ENCODE measurements around the gene ADGRV1. TPM values are rescaled to one million over a fixed set of nuclear protein-coding genes. Genes with fewer than 3 reads are reported as not detected.

Gene ADGRV1
- polyA plus RNA-seq, 1 of the 3 experiments (the other 2 are of a cell fraction): 0.23 TPM

DNA sequence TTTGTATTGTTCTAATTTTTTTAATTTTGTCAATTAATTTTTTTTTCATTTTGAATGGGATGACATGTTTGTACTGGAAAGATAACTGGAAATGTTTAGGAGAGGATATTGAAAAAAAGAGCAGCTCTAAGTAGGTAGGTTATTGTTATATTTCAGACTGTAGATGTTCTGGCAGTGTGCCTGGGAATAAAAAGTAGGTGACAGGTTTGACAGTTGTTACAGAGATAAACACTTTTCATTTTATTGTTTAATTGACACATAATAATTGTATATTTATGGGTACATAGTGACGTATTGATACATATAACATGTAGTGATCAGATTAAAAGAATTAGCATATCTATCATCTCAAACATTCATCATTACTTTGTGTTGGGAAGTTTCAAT lies 545.5 kb downstream of the ADGRV1 start:
- Histone ChIP-seq H3K4me1 (ENCODE audit: control insufficient read depth in 1 of 2, insufficient read depth in 2 of 2, low read depth in 1 of 2, low read length in 1 of 2) (peaks cover 0 to 2% of the 10 kb centered on the region in 2 experiments; a peak in 1 of 4 replicates), H2AFZ (ENCODE audit: low read depth) (no peak overlapping the region), H3F3A (replicated peaks; ENCODE audit: insufficient read depth) (peaks cover 3% of the 10 kb centered on the region), H3K27me3 (ENCODE audit: insufficient read depth) (no peaks in the 10 kb centered on the region), H3K9me3 (peaks cover 6% of the 10 kb centered on the region; the same call in 1 of the 2 replicates), H3K36me3 (replicated peaks in 1 of 2; ENCODE audit: control insufficient read depth in 1 of 2, insufficient read depth in 2 of 2, low read length in 1 of 2) (no peaks in the 10 kb centered on the region), H3K4me2 (no peak overlapping the region), H3K27ac (ENCODE audit: low read depth in 2 of 2, low read length in 1 of 2) (no peak overlapping the region), H3K9me2 (no peaks in the 10 kb centered on the region), H3K9ac (no peak overlapping the region), H3K79me2 (ENCODE audit: insufficient read depth) (no peaks in the 10 kb centered on the region), H4K20me1 (ENCODE audit: insufficient read depth) (no peaks in the 10 kb centered on the region), H3K4me3 (ENCODE audit: low read depth in 2 of 2, low read length in 1 of 2) (no peak overlapping the region)
- ChIA-PET POLR2A (interaction anchor here (1.1 kb wide), 1 partner anchor 279 kb away, joined by 4 read pairs; the partner anchor contains the start of gene ARRDC3), CTCF (interaction anchor here (0.7 to 4.7 kb wide), 5 partner anchors 34 to 316 kb away, joined by 3 to 62 read pairs (median 4); partner anchors contain the start of gene ARRDC3)
- WGBS (ENCODE audit: low lambda C conversion rate): 95% methylated on average over 1 of the region's 1 CpG
- no peak for DNase-seq
- TF ChIP-seq MXI1 (IDR thresholded peaks at IDR 0.05; ENCODE audit: low read depth, low read length) (no peak), RCOR1 (IDR thresholded peaks at IDR 0.05; ENCODE audit: low read length) (no peak), ELF1 (IDR thresholded peaks at IDR 0.05) (no peak), POLR2AphosphoS5 (IDR thresholded peaks at IDR 0.05; ENCODE audit: low read depth, low read length) (no peak), CHD2 (IDR thresholded peaks at IDR 0.05; ENCODE audit: low read length, partially characterized antibody) (no peak), TCF12 (IDR thresholded peaks at IDR 0.05) (no peak), MEF2A (IDR thresholded peaks at IDR 0.05; ENCODE audit: borderline replicate concordance, low read depth) (no peak), NFIC (IDR thresholded peaks at IDR 0.05; ENCODE audit: borderline replicate concordance) (no peak), GABPA (IDR thresholded peaks at IDR 0.05; ENCODE audit: low read depth) (no peak), FOSL2 (IDR thresholded peaks at IDR 0.05; ENCODE audit: borderline replicate concordance, low read depth) (no peak), SMC3 (IDR thresholded peaks at IDR 0.05; ENCODE audit: low read depth, low read length) (no peak), JUND (IDR thresholded peaks at IDR 0.05) (no peak), EZH2phosphoT487 (IDR thresholded peaks at IDR 0.05; ENCODE audit: borderline replicate concordance, low read depth) (no peak), FOXJ3 (CRISPR knock-in tag; IDR thresholded peaks at IDR 0.05) (no peak), EP300 (IDR thresholded peaks at IDR 0.05; ENCODE audit: borderline replicate concordance in 1 of 2, low read depth in 1 of 2, low read length in 1 of 2) (no peak)
- TF ChIP-seq, protein P1, sequence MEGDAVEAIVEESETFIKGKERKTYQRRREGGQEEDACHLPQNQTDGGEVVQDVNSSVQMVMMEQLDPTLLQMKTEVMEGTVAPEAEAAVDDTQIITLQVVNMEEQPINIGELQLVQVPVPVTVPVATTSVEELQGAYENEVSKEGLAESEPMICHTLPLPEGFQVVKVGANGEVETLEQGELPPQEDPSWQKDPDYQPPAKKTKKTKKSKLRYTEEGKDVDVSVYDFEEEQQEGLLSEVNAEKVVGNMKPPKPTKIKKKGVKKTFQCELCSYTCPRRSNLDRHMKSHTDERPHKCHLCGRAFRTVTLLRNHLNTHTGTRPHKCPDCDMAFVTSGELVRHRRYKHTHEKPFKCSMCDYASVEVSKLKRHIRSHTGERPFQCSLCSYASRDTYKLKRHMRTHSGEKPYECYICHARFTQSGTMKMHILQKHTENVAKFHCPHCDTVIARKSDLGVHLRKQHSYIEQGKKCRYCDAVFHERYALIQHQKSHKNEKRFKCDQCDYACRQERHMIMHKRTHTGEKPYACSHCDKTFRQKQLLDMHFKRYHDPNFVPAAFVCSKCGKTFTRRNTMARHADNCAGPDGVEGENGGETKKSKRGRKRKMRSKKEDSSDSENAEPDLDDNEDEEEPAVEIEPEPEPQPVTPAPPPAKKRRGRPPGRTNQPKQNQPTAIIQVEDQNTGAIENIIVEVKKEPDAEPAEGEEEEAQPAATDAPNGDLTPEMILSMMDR (IDR thresholded peaks at IDR 0.05): no peak
- TF ChIP-seq, protein P2, sequence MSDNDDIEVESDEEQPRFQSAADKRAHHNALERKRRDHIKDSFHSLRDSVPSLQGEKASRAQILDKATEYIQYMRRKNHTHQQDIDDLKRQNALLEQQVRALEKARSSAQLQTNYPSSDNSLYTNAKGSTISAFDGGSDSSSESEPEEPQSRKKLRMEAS (IDR thresholded peaks at IDR 0.05; ENCODE audit: low read depth): no peak
- TF ChIP-seq, protein P3, sequence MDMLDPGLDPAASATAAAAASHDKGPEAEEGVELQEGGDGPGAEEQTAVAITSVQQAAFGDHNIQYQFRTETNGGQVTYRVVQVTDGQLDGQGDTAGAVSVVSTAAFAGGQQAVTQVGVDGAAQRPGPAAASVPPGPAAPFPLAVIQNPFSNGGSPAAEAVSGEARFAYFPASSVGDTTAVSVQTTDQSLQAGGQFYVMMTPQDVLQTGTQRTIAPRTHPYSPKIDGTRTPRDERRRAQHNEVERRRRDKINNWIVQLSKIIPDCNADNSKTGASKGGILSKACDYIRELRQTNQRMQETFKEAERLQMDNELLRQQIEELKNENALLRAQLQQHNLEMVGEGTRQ (IDR thresholded peaks at IDR 0.05; ENCODE audit: borderline replicate concordance, low read depth, low read length): no peak
- TF ChIP-seq, protein P4, sequence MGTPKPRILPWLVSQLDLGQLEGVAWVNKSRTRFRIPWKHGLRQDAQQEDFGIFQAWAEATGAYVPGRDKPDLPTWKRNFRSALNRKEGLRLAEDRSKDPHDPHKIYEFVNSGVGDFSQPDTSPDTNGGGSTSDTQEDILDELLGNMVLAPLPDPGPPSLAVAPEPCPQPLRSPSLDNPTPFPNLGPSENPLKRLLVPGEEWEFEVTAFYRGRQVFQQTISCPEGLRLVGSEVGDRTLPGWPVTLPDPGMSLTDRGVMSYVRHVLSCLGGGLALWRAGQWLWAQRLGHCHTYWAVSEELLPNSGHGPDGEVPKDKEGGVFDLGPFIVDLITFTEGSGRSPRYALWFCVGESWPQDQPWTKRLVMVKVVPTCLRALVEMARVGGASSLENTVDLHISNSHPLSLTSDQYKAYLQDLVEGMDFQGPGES (IDR thresholded peaks at IDR 0.05; ENCODE audit: low read depth, low read length): no peak
- TF ChIP-seq, protein P5, sequence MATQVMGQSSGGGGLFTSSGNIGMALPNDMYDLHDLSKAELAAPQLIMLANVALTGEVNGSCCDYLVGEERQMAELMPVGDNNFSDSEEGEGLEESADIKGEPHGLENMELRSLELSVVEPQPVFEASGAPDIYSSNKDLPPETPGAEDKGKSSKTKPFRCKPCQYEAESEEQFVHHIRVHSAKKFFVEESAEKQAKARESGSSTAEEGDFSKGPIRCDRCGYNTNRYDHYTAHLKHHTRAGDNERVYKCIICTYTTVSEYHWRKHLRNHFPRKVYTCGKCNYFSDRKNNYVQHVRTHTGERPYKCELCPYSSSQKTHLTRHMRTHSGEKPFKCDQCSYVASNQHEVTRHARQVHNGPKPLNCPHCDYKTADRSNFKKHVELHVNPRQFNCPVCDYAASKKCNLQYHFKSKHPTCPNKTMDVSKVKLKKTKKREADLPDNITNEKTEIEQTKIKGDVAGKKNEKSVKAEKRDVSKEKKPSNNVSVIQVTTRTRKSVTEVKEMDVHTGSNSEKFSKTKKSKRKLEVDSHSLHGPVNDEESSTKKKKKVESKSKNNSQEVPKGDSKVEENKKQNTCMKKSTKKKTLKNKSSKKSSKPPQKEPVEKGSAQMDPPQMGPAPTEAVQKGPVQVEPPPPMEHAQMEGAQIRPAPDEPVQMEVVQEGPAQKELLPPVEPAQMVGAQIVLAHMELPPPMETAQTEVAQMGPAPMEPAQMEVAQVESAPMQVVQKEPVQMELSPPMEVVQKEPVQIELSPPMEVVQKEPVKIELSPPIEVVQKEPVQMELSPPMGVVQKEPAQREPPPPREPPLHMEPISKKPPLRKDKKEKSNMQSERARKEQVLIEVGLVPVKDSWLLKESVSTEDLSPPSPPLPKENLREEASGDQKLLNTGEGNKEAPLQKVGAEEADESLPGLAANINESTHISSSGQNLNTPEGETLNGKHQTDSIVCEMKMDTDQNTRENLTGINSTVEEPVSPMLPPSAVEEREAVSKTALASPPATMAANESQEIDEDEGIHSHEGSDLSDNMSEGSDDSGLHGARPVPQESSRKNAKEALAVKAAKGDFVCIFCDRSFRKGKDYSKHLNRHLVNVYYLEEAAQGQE (IDR thresholded peaks at IDR 0.05; ENCODE audit: low read depth, low read length): no peak

All from SK-N-SH (cell line).